GM23248 (cell line): Measurements from ENCODE around the gene GRP. TPM values are rescaled to one million over a fixed set of nuclear protein-coding genes. Genes with fewer than 3 reads are reported as not detected.

Source experiments
- DNase-seq: peaks from one replicate; pipeline ENCODE4 v3.0.0-alpha.2; 2015
- H2AFZ ChIP-seq: fragments of 200-600 bp; sonication (generic); 2 replicates; pipeline ENCODE4 v1.6.1; 2016; ENCODE audit warnings: antibody characterized with exemption
- H3F3A ChIP-seq: fragments of 200-600 bp; sonication (generic); 2 replicates; pipeline ENCODE4 v1.6.1; 2016; ENCODE audit warnings: mild to moderate bottlenecking, antibody characterized with exemption, mixed run types; ENCODE audit not compliant: insufficient read depth
- H3K27ac ChIP-seq: fragments of 200-600 bp; sonication (generic); 2 replicates; pipeline ENCODE4 v1.5.1; 2016; ENCODE audit warnings: mild to moderate bottlenecking
- H3K27me3 ChIP-seq: fragments of 200-600 bp; sonication (generic); replicated peaks from 2 replicates; pipeline ENCODE4 v1.6.1; 2016; ENCODE audit warnings: mild to moderate bottlenecking; ENCODE audit not compliant: insufficient read depth
- H3K36me3 ChIP-seq: fragments of 200-600 bp; sonication (generic); 2 replicates; pipeline ENCODE4 v1.6.1; 2016; ENCODE audit warnings: low read depth, mild to moderate bottlenecking
- H3K4me1 ChIP-seq: fragments of 200-600 bp; sonication (generic); 2 replicates; pipeline ENCODE4 v1.6.1; 2016; ENCODE audit warnings: mild to moderate bottlenecking; ENCODE audit not compliant: insufficient read depth
- H3K4me2 ChIP-seq: fragments of 200-600 bp; sonication (generic); one replicate; pipeline ENCODE4 v1.6.1; 2016; ENCODE audit warnings: mild to moderate bottlenecking; ENCODE audit not compliant: unreplicated experiment
- H3K4me3 ChIP-seq: fragments of 200-600 bp; sonication (generic); 2 replicates; pipeline ENCODE4 v1.5.1; 2016; ENCODE audit warnings: mild to moderate bottlenecking
- H3K79me2 ChIP-seq: fragments of 200-600 bp; sonication (generic); 2 replicates; pipeline ENCODE4 v1.6.1; 2016; ENCODE audit warnings: mild to moderate bottlenecking; ENCODE audit not compliant: insufficient read depth
- H3K9ac ChIP-seq: fragments of 200-600 bp; sonication (generic); 2 replicates; pipeline ENCODE4 v1.6.1; 2016; ENCODE audit warnings: mild to moderate bottlenecking
- H3K9me2 ChIP-seq: fragments of 200-600 bp; sonication (generic); 2 replicates; pipeline ENCODE4 v1.6.1; 2016; ENCODE audit warnings: mixed run types, mild to moderate bottlenecking, moderate library complexity; ENCODE audit not compliant: insufficient read depth
- H3K9me3 ChIP-seq: fragments of 200-600 bp; sonication (generic); one replicate; pipeline ENCODE4 v1.6.1; 2017; ENCODE audit warnings: low read depth
- H4K20me1 ChIP-seq: fragments of 200-600 bp; sonication (generic); 2 replicates; pipeline ENCODE4 v1.6.0; 2016; ENCODE audit not compliant: insufficient read depth
- EZH2 ChIP-seq: fragments of 200-600 bp; sonication (generic); IDR thresholded peaks from 2 replicates; pipeline ENCODE4 v1.6.1; 2018; ENCODE audit warnings: antibody characterized with exemption, mild to moderate bottlenecking; ENCODE audit not compliant: insufficient read depth, poor library complexity, severe bottlenecking
- EZH2phosphoT487 ChIP-seq: fragments of 200-600 bp; sonication (generic); IDR thresholded peaks from 2 replicates; pipeline ENCODE4 v1.6.1; 2018; ENCODE audit warnings: antibody characterized with exemption, moderate library complexity, mild to moderate bottlenecking, low read depth; ENCODE audit not compliant: insufficient read depth
- WGBS, 2 experiments: methylation state at CpG; one replicate each; pipeline ENCODE4 v1.1.6; 2015 to 2017; ENCODE audit warnings: low lambda C conversion rate in 2 of 2, low coverage in 1 of 2; ENCODE audit errors: missing lambda C conversion rate in 2 of 2; 5-methylcytosine and 5-hydroxymethylcytosine counted together
- in situ Hi-C: fragments of 300-500 bp; cut with MboI; formaldehyde crosslinking; loops from 2 replicates; pipeline ENCODE4 v1.15.0; 2020
- polyA plus RNA-seq: library from polyadenylated mRNA; unstranded; fragments of >200 nt; fragmentation: Nextera tagmentation; extraction: Ambion mirVana; gene quantifications from 2 replicates; pipeline ENCODE4 v1.2.1, GENCODE V29; 2016
- total RNA-seq: library from RNA; depleted of rRNA; stranded (reverse); fragments of >200 nt; shearing (Covaris generic); gene quantifications from 2 replicates; pipeline ENCODE4 v1.2.3, GENCODE V29; 2014

The GRP gene
- total and polyA plus RNA-seq, 2 experiments from 2014 or later: not detected

GRCh38 chr18:59263661-59264060, 43.7 kb downstream of the GRP start:
- Histone ChIP-seq H3F3A (no peaks in the 10 kb centered on the region; the same call in 1 of the 2 replicates), H3K4me3 (no peak overlapping the region), H2AFZ (no peak overlapping the region), H3K27ac (no peak overlapping the region), H3K9ac (no peak overlapping the region), H3K9me3 (no peaks in the 10 kb centered on the region), H4K20me1 (no peaks in the 10 kb centered on the region), H3K4me1 (no peaks in the 10 kb centered on the region), H3K27me3 (peaks cover 65% of the 10 kb centered on the region), H3K9me2 (no peaks in the 10 kb centered on the region), H3K36me3 (no peaks in the 10 kb centered on the region), H3K4me2 (no peak overlapping the region), H3K79me2 (no peaks in the 10 kb centered on the region)
- in situ Hi-C loops: no loop called here
- no peak for TF ChIP-seq EZH2phosphoT487
- 69 to 72% methylated on average over 16 of the region's 16 CpGs for WGBS, 2 experiments
- no peak for DNase-seq

GRCh38 chr18:59264121-59264571, 44.2 kb downstream of the GRP start:
- H2AFZ ChIP-seq: no peak overlapping the region
- no peak overlapping the region for H3K27ac ChIP-seq
- no peaks in the 10 kb centered on the region for H4K20me1 ChIP-seq
- TF ChIP-seq EZH2 (no peak), EZH2phosphoT487 (no peak)
- H3K4me3 ChIP-seq: no peak overlapping the region
- H3K79me2 ChIP-seq: no peaks in the 10 kb centered on the region
- H3K9ac ChIP-seq: no peak overlapping the region
- no peak for DNase-seq
- H3K9me2 ChIP-seq: no peaks in the 10 kb centered on the region
- no peaks in the 10 kb centered on the region for H3K36me3 ChIP-seq
- no peak overlapping the region for H3K4me2 ChIP-seq
- no peaks in the 10 kb centered on the region for H3K4me1 ChIP-seq
- H3F3A ChIP-seq: no peaks in the 10 kb centered on the region; the same call in 1 of the 2 replicates
- no peaks in the 10 kb centered on the region for H3K9me3 ChIP-seq
- in situ Hi-C loops: no loop called here
- H3K27me3 ChIP-seq: peaks cover 68% of the 10 kb centered on the region
- WGBS, 2 experiments: 18 to 22% methylated on average over 17 of the region's 17 CpGs

- no peak for DNase-seq
- no peak overlapping the region for H3K4me2 ChIP-seq
- no peaks in the 10 kb centered on the region; the same call in 1 of the 2 replicates for H3F3A ChIP-seq
- peaks cover 68% of the 10 kb centered on the region for H3K27me3 ChIP-seq
- no peak overlapping the region for H3K27ac ChIP-seq
- H3K4me3 ChIP-seq: no peak overlapping the region
- TF ChIP-seq EZH2phosphoT487: no peak
- no peak for TF ChIP-seq EZH2
- H3K4me1 ChIP-seq: no peaks in the 10 kb centered on the region
- no peaks in the 10 kb centered on the region for H3K79me2 ChIP-seq
- no peaks in the 10 kb centered on the region for H3K9me3 ChIP-seq
- in situ Hi-C loops: no loop called here
- WGBS, 2 experiments: 4 to 5% methylated on average over 36 to 41 of the region's 41 CpGs
- no peaks in the 10 kb centered on the region for H4K20me1 ChIP-seq
- no peaks in the 10 kb centered on the region for H3K36me3 ChIP-seq
- no peak overlapping the region for H3K9ac ChIP-seq
- no peak overlapping the region for H2AFZ ChIP-seq
- H3K9me2 ChIP-seq: no peaks in the 10 kb centered on the region
Observed at GRCh38 chr18:59264651-59265245, 44.8 kb downstream of the GRP start.

GRCh38 chr18:59265246-59265973, 45.5 kb downstream of the GRP start:
- TF ChIP-seq EZH2phosphoT487 (no peak), EZH2 (no peak)
- H2AFZ ChIP-seq: no peak overlapping the region

More at GRCh38 chr18:59265246-59265973, 45.5 kb downstream of the GRP start:
- H3K4me2 ChIP-seq: no peak overlapping the region
- H4K20me1 ChIP-seq: no peaks in the 10 kb centered on the region
- peak overlapping the region; percentile 41; the same call in 1 of the 2 replicates for H3K4me3 ChIP-seq
- no peaks in the 10 kb centered on the region; the same call in 1 of the 2 replicates for H3F3A ChIP-seq
- H3K9ac ChIP-seq: no peak overlapping the region
- peaks cover 72% of the 10 kb centered on the region for H3K27me3 ChIP-seq
- H3K9me2 ChIP-seq: no peaks in the 10 kb centered on the region
- H3K36me3 ChIP-seq: no peaks in the 10 kb centered on the region
- in situ Hi-C loops: no loop called here
- H3K9me3 ChIP-seq: no peaks in the 10 kb centered on the region
- no peak overlapping the region for H3K27ac ChIP-seq
- H3K4me1 ChIP-seq: no peaks in the 10 kb centered on the region
- WGBS, 2 experiments: 7 to 9% methylated on average over 28 to 32 of the region's 38 CpGs
- H3K79me2 ChIP-seq: no peaks in the 10 kb centered on the region
- peak; percentile 26 for DNase-seq
